HepG2 (cell line): ENCODE data around the gene ZXDC.

Experiments
- BRCA1 ChIP-seq: sonication (generic); formaldehyde crosslinking; IDR thresholded peaks from 2 replicates; pipeline ENCODE4 v1.4.0; 2020; ENCODE audit warnings: missing genetic modification reagents
- YY1 ChIP-seq: IDR thresholded peaks from 2 replicates; pipeline ENCODE4 v1.6.1; 2011; ENCODE audit warnings: low read length, low read depth, moderate library complexity, mild to moderate bottlenecking; ENCODE audit not compliant: insufficient read depth, insufficient replicate concordance
- ZFP36L2 ChIP-seq: sonication (generic); formaldehyde crosslinking; IDR thresholded peaks from 2 replicates; pipeline ENCODE4 v1.4.0; 2020; ENCODE audit warnings: missing genetic modification reagents

- TF ChIP-seq ZFP36L2 = no peak
- no peak for TF ChIP-seq YY1
- TF ChIP-seq BRCA1 (CRISPR knock-in tag) = no peak
Measured at GRCh38 chr3:126435456-126436315, 40.0 kb downstream of the ZXDC start.
